Measurements from ENCODE around the gene ZEB2.

ZEB2 gene

DNA sequence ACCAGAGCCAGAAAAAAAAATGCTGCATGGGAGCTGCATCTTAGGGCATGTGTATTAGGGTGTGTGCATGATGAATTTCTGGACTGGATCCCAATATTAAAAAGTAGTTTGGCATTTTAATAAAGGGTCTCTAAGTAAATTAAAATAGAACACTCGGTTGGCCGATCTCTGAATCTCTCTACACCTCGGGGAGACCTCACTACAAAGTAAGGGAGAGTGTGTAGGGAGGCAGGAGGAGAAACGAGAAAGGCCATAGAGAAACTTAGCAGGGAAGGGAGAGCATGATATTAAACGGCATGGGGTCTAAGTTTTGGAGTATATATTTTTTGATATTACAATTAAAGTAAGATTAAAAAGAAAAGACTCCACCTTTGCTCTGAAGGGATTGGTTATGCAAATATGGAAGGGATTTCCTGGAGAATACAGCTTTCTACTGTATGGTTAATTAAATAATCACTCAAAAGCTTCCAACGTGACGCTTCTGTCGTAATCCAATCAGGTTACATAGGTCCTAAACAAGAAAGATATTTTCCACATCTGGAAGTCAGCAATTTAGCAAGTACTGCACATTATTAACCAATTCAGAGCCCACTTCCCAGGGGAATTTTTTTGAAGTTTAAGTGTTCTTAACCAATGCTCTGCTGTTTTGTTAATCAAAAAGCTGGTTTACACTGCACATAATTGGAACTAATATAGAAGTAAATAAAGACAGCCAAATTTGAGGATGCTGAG, 1.0 kb upstream of the ZEB2 start:
- H3K27me3 ChIP-seq (ENCODE audit: low read length): no peaks in the 10 kb centered on the region
- no peaks in the 10 kb centered on the region for H3K9me2 ChIP-seq (replicated peaks; ENCODE audit: insufficient read depth, low read length)
- no peak overlapping the region for H3K4me3 ChIP-seq (ENCODE audit: insufficient read depth, low read length, poor library complexity, severe bottlenecking)
- H3K4me2 ChIP-seq (ENCODE audit: low read depth, low read length, poor library complexity, severe bottlenecking): no peak overlapping the region
- no peaks in the 10 kb centered on the region for H3K36me3 ChIP-seq (ENCODE audit: low read length)
- H4K20me1 ChIP-seq (ENCODE audit: low read depth, low read length): no peaks in the 10 kb centered on the region
- no peak overlapping the region for H2AFZ ChIP-seq (ENCODE audit: low read depth, low read length, severe bottlenecking)
- TF ChIP-seq EZH2phosphoT487 (conservative IDR thresholded peaks at IDR 0.05; ENCODE audit: low read length): no peak
- no peak for TF ChIP-seq CTCF (IDR thresholded peaks at IDR 0.05; ENCODE audit: insufficient read depth, low read length, poor library complexity, severe bottlenecking)
- H3K27ac ChIP-seq (ENCODE audit: low read depth, low read length): no peak overlapping the region
- no peaks in the 10 kb centered on the region for H3K9me3 ChIP-seq (ENCODE audit: insufficient read depth, low read length)
- no peak overlapping the region for H3K9ac ChIP-seq (ENCODE audit: low read length)
- H3K79me2 ChIP-seq (ENCODE audit: insufficient read depth, low read length): no peaks in the 10 kb centered on the region
- peaks cover 11% of the 10 kb centered on the region; the same call in 1 of the 2 replicates for H3F3A ChIP-seq (ENCODE audit: insufficient read depth)

DNA sequence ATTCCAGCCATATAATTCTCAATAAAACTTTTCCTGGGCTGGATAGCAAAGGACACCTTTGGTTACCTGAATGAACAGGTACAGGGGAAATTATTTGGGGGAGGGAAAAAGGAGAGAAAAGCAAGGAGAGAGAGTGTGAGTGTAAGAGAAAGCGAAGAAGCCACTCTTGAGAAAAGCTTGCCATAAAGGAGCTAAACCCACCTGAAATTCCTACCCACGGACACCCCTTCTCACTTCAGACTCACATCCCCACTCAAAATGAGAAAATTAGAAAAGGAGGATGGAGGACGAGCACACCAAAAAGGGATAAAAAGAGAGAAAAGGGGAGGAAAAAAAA, 354 bp downstream of the ZEB2 start:
- Histone ChIP-seq H3K9me2 (replicated peaks; ENCODE audit: insufficient read depth, low read length) (no peaks in the 10 kb centered on the region), H3K4me2 (ENCODE audit: low read depth, low read length, poor library complexity, severe bottlenecking) (peak overlapping the region; percentile 87), H3K4me3 (ENCODE audit: insufficient read depth, low read length, poor library complexity, severe bottlenecking) (peak overlapping the region; percentile 76), H3F3A (ENCODE audit: insufficient read depth) (0 out of 2 replicates have a peak, but pooled peaks cover 7% of the 10 kb centered on the region), H3K27me3 (ENCODE audit: low read length) (no peaks in the 10 kb centered on the region), H3K36me3 (ENCODE audit: low read length) (no peaks in the 10 kb centered on the region), H3K9ac (ENCODE audit: low read length) (peak overlapping the region; percentile 49), H3K79me2 (ENCODE audit: insufficient read depth, low read length) (no peaks in the 10 kb centered on the region), H2AFZ (ENCODE audit: low read depth, low read length, severe bottlenecking) (peak overlapping the region; percentile 61), H3K9me3 (ENCODE audit: insufficient read depth, low read length) (no peaks in the 10 kb centered on the region), H3K27ac (ENCODE audit: low read depth, low read length) (no peak overlapping the region), H4K20me1 (ENCODE audit: low read depth, low read length) (no peaks in the 10 kb centered on the region)
- TF ChIP-seq EZH2phosphoT487 (conservative IDR thresholded peaks at IDR 0.05; ENCODE audit: low read length) (no peak), CTCF (IDR thresholded peaks at IDR 0.05; ENCODE audit: insufficient read depth, low read length, poor library complexity, severe bottlenecking) (no peak)

- Histone ChIP-seq H3K9me2 (replicated peaks; ENCODE audit: insufficient read depth, low read length) (no peaks in the 10 kb centered on the region), H3K27ac (ENCODE audit: low read depth, low read length) (no peak overlapping the region; the same call in 1 of the 2 replicates), H3K4me3 (ENCODE audit: insufficient read depth, low read length, poor library complexity, severe bottlenecking) (peak overlapping the region; percentile 76), H3K36me3 (ENCODE audit: low read length) (no peaks in the 10 kb centered on the region), H2AFZ (ENCODE audit: low read depth, low read length, severe bottlenecking) (no peak overlapping the region), H3K4me2 (ENCODE audit: low read depth, low read length, poor library complexity, severe bottlenecking) (peak overlapping the region; percentile 87), H3F3A (ENCODE audit: insufficient read depth) (0 out of 2 replicates have a peak, but pooled peaks cover 7% of the 10 kb centered on the region), H3K27me3 (ENCODE audit: low read length) (no peaks in the 10 kb centered on the region), H4K20me1 (ENCODE audit: low read depth, low read length) (no peaks in the 10 kb centered on the region), H3K9me3 (ENCODE audit: insufficient read depth, low read length) (no peaks in the 10 kb centered on the region), H3K79me2 (ENCODE audit: insufficient read depth, low read length) (no peaks in the 10 kb centered on the region), H3K9ac (ENCODE audit: low read length) (peak overlapping the region; percentile 56)
- TF ChIP-seq EZH2phosphoT487 (conservative IDR thresholded peaks at IDR 0.05; ENCODE audit: low read length): no peak
Measured at GRCh38 chr2:144518748-144519596, 947 bp downstream of the ZEB2 start.

All from SU-DHL-6 (cell line).